HG03469 (cell line): ENCODE data around the gene MRPS6.

Experiments
- ATAC-seq: cut with Tn5 transposase; IDR thresholded peaks from one replicate; pipeline ENCODE4 v1.9.1; 2021; ENCODE audit warnings: mild to moderate bottlenecking, moderate library complexity, moderate number of reproducible peaks; ENCODE audit not compliant: unreplicated experiment

Gene MRPS6

DNA sequence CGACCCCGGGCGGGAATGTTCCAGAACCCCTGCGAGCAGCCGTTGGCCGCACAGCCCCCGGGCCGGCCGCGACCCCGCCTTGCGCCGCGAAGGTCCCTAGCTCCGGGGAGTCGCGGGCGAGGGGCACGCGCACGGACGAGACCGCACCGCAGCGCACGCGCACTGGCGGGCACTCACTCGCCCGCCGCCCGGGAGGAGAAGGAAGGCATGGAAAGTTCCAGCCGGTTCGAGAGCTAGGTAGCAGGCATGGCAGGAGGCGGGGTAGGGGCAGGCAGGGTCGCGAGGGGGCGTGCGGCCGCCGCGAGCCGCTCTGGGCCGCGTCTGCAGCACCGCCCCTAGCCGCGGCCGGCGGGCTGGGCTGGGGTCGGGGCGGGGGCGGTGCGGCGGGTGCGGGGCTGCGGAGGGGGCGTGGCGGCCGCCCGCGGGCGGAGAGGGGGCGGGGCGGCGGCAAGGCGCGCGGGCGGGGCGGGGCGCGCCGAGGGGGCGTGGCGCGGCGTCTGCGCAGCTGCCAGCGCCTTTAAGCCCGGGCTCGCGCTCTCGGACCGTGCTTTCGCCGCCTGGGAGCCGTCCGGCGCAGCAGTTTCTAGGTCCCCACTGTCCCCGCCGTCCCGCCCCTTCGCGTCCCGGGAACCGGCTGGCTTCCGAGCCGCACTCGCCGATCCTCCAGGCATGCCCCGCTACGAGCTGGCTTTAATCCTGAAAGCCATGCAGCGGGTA lies at the start of gene MRPS6, which contains the start of gene SLC5A3:
Gene MRPS6, plus strand, starts transcription at position 547 of the 717 bp plus-strand sequence. Its CDS starts 123 bp downstream, at position 670.
Gene SLC5A3, plus strand, starts transcription at position 547 of the 717 bp plus-strand sequence. CDS start 21,621 bp downstream, outside the sequence.
- peak; percentile 36 for ATAC-seq

DNA sequence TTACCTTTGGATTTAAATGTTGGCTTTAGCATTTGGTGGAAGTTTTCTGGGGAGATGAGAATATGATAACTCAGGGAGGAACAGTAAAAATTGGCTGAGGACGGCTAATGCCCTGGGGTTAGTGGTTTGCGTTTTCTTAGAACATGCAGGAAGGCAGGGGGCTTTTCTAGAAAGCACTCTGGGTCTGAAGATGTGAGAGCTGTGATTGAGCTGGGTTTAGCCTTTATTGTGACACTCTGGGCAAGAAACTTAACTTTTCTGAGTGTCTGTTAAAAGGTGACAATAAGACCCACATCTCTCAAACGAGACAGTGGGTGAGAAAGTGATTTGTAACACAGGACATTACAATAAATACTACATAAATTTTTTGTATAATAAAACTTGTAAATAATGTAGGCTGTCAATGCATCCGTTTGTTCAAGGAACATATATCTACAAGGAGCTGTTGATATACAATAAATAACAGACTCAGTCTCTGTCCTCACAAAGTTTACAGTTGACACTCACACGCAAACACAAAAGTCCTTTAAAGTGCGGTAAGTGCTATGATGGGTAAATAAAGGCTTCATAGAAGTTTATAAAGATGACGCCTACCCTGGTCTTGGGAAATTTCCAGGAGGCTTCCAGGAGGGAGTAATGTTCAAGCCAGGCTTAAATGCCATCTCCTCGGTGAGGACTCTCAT lies 49.5 kb upstream of the MRPS6 start:
- ATAC-seq = no peak

DNA sequence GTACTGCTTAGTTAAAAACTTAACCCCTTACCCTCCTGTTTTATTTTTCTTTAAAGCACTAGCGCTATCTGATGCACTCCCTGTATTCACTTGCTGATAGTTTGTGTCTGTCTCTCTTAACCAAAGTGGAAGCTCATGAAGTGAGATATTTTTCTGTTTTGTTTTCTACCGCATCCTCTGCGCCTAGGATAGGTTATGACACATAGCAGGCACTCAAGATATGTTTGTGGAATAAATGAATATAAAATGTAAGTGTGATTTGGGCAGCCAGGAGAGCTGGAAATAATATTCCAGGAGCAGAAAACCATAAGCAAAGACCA lies 49.0 kb upstream of the MRPS6 start:
- no peak for ATAC-seq

DNA sequence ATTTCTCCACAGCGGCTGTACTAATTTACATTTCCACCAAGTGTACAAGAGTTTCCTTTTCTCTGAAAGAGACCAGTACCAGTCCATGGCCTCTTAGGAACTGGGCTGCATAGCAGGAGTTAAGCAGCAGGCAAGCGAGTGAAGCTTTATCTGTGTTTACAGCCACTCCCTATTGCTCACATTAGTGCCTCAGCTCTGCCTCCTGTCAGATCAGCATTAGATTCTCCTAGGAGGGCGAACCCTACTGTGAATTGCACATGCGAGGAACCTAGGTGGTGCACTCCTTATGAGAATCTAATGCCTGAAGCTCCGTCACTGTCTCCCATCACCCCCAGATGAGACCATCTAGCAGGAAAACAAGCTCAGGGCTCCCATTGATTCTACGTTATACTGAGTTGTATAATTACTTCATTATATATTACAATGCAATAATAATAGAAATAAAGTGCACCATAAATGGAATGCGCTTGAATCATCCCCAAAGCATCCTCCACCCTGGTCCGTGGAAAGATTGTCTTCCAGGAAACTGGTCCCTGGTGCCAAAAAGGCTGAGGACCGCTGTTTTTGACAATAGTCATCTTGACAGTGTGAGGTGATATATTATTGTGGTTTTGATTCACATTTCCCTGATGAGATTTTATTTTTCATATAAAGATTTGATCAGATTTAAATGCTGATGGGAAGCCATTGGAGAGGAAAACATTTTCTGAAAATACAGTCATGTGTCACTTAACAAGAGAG lies 45.5 kb upstream of the MRPS6 start:
- ATAC-seq = no peak

DNA sequence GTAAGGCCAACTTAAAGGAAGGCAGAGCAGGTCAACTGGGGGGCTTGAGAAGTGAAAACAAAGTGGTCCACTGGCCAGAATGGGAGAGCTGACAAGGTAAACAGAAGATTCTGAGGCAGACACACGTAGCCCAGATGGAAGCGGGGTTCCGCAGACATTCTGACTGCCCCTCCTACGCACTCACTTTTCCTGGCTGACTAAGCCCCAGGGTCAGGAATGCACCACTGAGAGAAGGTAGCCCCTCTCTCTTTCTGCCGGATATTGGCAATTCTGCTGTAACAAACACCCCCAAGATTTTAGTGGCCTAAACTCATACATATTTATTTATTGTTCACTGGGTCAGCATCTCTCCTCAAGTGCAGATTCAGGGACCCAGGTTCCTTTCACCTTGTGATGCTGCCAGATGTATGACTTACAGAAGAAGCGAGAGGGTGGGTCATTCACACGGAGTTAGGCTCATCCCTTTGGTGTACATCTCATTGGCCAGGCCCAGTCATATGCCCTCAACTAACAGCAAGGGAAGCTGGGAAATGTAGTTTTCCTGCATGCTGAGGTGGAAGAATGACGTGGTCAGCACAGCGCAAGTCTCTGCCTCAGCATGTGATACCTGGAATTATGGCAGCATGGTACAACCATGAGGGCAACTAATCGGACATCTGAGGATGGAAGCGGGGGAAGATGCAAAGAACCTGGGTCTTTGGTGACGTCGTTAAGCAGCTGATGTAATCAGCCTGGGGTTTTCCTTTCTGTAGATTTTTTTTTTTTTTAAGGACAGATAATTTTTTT lies 43.4 kb upstream of the MRPS6 start:
- ATAC-seq = peak; percentile 88

DNA sequence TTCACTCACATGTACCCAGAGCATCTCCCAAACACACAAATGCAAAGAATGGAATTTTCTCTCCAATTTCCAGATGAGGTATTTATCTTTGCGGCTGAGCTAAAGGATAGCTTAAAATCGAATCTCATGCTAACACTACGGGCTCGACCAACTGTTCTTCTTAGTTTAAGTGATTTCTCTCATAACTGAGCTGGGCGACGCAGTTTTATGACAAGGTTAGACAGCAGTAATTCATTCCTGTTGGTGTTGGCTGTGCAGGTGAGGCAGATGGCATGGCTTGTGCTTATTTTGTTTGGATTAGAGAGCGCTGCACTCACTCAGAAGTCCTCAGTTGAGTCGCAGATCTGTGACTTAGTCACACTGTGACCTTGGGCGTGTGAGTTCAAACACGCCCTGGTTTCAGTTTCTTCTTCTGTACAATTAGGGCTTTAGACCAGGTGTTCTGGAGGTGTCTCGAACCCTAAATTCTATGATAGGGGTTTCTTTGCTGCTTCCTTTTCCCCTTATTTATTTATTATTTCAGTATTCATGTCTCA lies 41.5 kb upstream of the MRPS6 start:
- no peak for ATAC-seq

DNA sequence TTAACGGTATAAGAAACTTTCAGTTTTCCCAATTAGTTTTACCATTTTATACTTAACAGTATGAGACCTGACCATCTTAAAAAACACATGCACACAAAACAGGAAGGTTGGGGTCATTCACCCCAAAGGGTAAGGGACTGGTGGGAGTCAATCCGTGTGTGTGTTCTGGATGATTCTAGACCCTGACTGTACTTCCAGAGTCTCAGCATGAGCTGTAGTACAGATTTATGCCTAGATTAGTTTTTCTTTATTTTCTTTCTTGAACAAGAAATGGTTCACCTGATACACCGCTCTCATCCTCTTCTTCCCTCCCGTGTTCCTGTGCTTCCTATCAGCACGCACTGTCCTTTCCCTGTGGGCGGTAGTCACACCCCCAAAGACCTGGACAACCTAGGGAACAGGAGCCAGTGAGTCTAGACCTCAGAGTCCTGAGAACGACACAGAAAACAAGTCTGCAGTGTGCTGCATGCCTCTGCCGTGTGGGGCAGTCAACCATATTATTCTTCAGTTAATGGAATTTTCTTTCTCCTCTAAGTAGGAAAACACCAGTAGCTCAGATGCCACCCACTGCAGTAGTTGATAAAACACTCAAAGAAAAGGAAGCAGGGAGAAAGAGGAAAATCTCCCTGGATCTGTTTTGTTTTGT lies 38.9 kb upstream of the MRPS6 start:
- no peak for ATAC-seq

DNA sequence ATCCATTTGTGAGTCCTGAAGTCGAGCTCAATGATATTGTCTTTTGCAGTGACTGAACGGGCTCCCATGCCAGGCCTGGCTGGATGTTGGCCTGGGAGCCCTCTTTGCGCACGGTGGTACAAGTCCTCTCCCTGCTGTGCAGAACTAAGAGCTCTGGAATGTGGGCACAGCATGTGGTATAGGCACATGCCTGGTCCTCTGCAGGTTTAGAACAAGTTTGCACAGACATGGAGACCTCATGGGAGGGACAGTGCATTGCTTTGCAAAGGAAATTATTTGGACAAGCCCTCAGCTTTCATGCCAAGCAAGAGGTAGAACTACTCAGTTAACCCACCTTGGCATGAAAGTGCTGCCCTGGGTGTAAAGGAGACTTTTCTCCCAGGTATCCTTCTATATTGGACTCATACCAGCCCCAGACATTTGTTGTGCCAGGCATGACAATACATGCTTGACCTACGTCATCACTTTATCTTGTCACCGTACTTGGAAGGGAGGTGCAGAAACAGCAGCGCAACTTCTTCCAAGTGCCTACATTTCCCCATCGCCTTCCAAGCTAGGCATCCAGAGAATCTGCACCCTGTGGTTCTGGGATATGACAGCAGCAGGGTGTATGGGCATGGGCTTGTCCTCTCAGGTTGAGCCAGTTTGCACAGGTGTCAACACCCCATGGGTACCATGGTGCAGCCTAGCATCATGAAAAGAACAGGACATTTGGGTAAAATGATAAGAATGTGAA lies 37.6 kb upstream of the MRPS6 start:
- no peak for ATAC-seq

DNA sequence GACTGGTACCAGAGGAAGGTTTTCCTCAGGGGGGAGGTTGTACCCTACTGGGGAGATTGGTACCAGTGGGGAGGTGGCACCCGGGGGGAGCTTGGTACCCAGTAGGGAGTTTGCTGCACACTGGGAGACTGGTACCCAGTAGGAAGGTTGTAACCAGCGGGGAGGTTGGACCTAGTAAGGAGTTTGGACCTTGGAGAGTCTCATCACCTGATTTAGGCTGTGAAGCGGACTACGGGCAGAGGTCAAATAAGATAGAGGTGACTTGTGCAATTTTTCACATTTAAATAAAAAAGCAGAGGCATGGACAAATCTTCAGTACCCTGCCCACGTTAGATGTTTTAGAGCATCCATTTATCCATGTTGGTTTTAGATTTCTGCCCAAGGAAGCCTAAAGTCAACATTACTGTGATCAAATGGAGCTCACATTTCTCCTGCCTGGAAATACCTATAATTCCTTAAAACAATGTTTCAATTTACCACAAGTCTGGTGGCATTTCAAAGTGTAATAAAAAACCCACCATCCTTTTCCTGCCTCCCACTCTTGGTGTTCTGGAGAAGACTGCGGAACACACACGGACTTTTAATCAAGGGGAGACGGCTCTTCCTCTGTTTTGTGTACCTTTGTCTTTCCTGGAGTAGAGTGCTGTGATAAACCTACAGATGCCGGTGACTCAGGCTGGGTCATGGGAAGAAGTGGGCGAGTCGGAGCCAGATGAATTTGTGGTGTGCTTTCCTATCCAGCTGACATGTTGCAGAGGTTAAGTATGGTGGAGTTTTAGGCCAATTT lies 36.2 kb upstream of the MRPS6 start:
- no peak for ATAC-seq

DNA sequence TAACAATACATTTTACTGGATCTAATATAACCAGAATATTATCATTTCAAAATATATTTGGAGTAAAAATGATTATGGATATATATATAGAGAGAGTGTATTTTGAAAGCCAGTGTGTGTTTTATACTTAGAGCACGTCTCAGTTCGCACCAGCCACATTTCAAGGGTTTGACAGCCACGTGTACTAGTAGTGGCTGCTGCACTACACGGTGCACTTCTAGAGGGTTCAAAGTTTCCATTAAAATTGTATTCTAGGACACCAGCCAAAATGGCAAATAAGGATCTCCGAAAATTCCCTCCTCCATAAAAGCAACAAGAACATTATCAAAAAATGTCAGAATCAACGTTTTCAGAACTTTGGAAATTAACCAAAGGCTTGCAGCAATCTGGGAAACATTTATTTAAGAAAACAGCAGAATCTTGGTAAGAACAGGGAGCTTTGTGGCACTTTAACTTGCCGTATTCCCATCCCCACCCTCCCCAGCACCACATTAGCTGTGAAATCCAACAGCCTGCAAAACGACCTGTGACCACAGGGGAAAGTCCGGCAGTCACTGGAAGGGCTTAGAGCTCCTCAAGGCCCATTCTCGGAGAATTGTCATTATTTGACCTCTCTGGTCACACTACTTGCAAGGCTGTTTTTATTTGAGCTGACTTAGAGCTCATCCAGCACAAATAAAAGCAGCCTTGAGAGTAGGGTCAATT lies 33.5 kb upstream of the MRPS6 start:
- no peak for ATAC-seq

DNA sequence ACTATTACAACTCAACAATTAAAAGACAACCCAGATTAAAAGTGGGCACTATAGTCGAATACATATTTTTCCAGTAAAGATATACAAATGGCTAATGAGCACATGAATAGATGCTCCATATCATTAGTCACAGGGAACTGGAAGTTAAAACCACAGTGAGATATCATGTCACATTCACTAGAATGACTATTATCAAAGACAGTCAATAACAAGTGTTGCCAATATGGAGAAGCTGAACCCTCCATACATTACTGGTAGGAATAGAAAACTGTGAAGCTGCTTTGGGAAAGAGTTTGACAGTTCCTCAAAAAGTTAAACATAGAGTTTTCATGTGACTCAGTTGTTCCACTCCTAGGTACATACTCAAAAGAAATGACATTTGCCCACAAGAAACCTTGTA lies 30.6 kb upstream of the MRPS6 start:
- no peak for ATAC-seq

DNA sequence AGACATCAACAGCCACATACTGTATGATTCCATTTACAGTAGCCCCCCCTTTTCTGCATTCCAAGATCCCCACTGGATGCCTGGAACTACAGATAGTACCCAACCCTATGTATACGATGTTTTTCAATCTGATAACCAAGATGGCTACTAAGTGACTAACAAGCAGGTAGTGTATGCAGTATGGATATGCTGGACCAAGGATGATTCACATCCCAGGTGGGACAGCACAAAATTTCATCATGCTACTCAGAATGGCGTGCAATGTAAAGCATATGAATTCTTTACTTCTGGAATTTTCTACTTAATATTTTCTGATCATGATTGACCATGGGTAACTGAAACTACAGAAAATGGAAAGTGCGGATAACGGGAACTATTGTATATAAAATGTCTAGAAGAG lies 30.0 kb upstream of the MRPS6 start:
- ATAC-seq = no peak

DNA sequence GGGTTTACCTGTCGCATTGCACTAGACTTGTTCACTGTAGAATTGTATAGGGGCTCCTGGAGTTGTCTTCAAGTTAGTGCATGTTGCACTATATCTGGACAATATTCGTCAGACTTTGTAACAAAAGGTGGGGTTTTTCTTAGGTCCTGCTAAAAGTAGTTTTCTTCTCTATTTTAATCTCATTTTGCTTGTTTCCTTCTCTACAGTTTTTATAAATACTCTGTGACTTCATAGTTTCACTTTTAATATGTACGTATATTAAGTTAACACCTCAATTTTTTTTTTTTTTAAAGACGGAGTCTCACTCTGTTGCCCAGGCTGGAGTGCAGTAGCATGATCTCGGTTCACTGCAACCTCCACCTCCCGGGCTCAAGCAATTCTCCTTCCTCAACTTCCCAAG lies 26.5 kb upstream of the MRPS6 start:
- ATAC-seq = no peak

DNA sequence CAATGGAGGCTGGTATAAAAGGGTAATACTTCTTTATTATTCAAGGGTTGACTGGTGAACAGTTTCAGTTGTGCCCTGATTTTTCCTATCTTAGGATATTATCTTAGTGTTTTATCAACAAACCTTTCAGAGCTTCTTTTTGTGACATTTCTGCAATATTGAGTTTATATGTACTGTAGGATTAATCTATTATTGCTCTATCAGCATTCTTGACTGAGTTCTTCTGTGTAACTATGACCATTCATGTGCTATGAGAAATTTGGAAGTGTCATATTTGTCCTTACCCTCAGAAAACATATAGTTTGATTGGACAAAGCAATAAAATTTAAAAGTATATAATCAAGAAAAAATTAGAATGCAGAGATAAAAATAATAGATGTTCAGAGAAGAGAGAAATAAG lies 25.5 kb upstream of the MRPS6 start:
- no peak for ATAC-seq

DNA sequence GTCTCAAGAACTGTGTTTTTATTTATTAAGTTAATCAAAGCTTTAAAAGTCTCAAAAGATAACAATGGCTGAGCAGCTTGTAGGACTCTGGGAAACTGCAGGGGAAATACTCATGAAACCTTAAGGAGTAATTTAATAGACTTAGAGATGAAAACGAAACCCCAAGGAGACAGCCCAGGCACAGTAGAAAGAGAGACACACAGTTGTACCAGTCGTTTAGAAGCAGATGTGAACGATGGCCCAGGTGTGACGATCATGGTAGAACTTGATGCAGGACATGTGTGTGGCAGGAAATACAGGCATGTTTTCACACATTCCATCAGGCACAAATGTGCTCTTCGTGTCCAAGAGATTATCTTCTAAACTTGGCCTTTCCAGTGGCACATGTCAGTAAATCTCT lies 21.2 kb upstream of the MRPS6 start:
- ATAC-seq = no peak

DNA sequence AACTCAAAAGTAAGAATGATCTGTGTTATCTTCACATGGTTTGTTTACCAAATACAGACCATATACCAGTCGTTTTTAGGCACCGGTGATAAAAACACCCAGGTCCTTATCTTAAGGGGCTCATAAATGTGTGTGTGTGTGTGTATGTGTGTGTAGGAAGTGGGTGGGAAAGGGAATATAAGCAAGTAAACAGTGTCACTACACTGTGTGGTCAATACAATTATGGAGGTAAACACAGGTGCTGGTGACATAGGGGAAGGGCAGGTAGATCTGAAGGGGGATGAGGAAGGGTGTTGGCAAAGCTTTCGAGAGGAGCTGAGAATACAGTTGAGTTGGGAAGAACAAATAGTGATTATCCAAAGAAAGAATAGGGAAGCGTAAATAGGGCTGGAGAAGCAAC lies 19.1 kb upstream of the MRPS6 start:
- no peak for ATAC-seq

DNA sequence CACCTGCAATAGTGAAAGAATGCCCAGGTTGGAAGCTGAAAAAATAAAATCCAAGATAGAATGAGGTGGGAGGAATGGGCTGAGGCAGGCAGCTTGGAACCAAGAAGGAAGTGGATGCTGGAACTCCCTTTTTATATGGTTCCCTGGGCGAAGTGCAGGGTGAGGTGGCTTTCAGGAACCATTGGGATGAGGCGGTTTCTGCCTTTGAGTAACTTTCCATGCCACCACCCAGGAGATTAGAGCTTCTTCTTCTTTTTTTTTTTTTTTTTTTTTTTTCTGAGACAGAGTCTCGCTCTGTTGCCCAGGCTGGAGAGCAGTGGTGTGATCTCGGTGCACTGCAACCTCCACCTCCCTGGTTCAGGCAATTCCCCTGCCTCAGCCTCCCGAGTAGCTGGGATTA lies 17.8 kb upstream of the MRPS6 start:
- no peak for ATAC-seq

DNA sequence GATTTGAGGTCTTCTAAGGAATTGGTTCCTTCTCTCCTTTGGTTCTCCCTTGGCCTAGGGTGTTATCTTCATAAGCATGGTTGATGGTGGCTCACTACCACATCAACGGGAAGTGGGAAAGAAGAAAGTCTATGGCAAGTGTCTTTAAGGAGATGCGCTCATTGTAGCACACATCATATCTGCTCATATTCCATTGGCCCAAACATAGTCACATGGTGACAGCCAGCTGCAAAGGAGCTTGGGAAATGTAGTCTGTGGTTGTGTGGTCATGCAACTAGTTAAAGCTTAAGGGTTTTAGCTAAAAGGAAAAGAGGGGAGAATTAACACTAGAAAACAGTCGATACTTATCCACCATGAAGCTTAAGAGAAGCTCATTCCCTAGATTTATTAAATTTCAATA lies 11.4 kb upstream of the MRPS6 start:
- no peak for ATAC-seq
